Subcutaneous adipose tissue (tissue), 4 donors: Measurements from ENCODE around the gene EVA1C. TPM values are rescaled to one million over a fixed set of nuclear protein-coding genes. Genes with fewer than 3 reads are reported as not detected.

Source experiments
- CTCF ChIP-seq: fragments of 450-650 bp; IDR thresholded peaks from one replicate; pipeline ENCODE4 v1.5.1; 2016; ENCODE audit warnings: low read depth, mild to moderate bottlenecking, control low read depth, antibody characterized with exemption, moderate library complexity
- total RNA-seq, 4 donors: library from RNA; depleted of rRNA; stranded (reverse); fragments of >200 nt; gene quantifications; one replicate each; pipeline ENCODE4 v1.1.0, GENCODE V29; 2016

The EVA1C gene
- total RNA-seq, 4 donors from 2014 or later = 20.1 to 56.1 (median 32.9) TPM

GRCh38 chr21:32410916-32411315 lies 1.6 kb upstream of the EVA1C start:
- TF ChIP-seq CTCF = no peak

GRCh38 chr21:32411350-32412161 lies 950 bp upstream of the EVA1C start:
- no peak for TF ChIP-seq CTCF

GRCh38 chr21:32413015-32413504 lies 554 bp downstream of the EVA1C start:
- TF ChIP-seq CTCF = no peak

- TF ChIP-seq CTCF = no peak
Observed at GRCh38 chr21:32413697-32414578, 1.4 kb downstream of the EVA1C start.

- TF ChIP-seq CTCF = no peak
Observed at GRCh38 chr21:32414579-32415358, 2.3 kb downstream of the EVA1C start.

GRCh38 chr21:32415451-32416398 lies 3.2 kb downstream of the EVA1C start:
- TF ChIP-seq CTCF = no peak
